ENCODE data around the gene CASP9.

CASP9 gene

GRCh38 chr1:15449567-15449966 is 74.4 kb downstream of the CASP9 start:
- DNase-seq (ENCODE audit: low read depth, low spot score), result no peak
- Histone ChIP-seq H3K27ac (no peak overlapping the region), H3K36me3 (ENCODE audit: insufficient read depth, low read length) (no peaks in the 10 kb centered on the region), H3K9me3 (ENCODE audit: low read depth, low read length) (no peaks in the 10 kb centered on the region), H3K4me3 (no peak overlapping the region), H3K9ac (ENCODE audit: insufficient read length) (no peak overlapping the region)
- TF ChIP-seq FOXP2 (optimal IDR thresholded peaks at IDR 0.05; ENCODE audit: control extremely low read depth, extremely low read length, insufficient read depth) (no peak), EZH2 (IDR thresholded peaks at IDR 0.05) (no peak)

- Histone ChIP-seq H3K4me3 (no peak overlapping the region), H3K36me3 (ENCODE audit: insufficient read depth, low read length) (no peaks in the 10 kb centered on the region), H3K9me3 (ENCODE audit: low read depth, low read length) (no peaks in the 10 kb centered on the region), H3K9ac (ENCODE audit: insufficient read length) (no peak overlapping the region), H3K27ac (no peak overlapping the region)
- no peak for DNase-seq (ENCODE audit: low read depth, low spot score)
- TF ChIP-seq FOXP2 (optimal IDR thresholded peaks at IDR 0.05; ENCODE audit: control extremely low read depth, extremely low read length, insufficient read depth) (no peak), POLR2AphosphoS5 (IDR thresholded peaks at IDR 0.05; ENCODE audit: borderline replicate concordance, low read depth, low read length) (no peak), EZH2 (IDR thresholded peaks at IDR 0.05) (no peak)
Observed at GRCh38 chr1:15448877-15449462, 75.0 kb downstream of the CASP9 start.

- no peak overlapping the region for H3K27ac ChIP-seq
- no peak overlapping the region for H3K9ac ChIP-seq (ENCODE audit: insufficient read length)
- H3K9me3 ChIP-seq (ENCODE audit: low read depth, low read length), result no peaks in the 10 kb centered on the region
- H3K36me3 ChIP-seq (ENCODE audit: insufficient read depth, low read length), result no peaks in the 10 kb centered on the region
- no peak for DNase-seq (ENCODE audit: low read depth, low spot score)
- no peak overlapping the region for H3K4me3 ChIP-seq
- no peak for TF ChIP-seq FOXP2 (optimal IDR thresholded peaks at IDR 0.05; ENCODE audit: control extremely low read depth, extremely low read length, insufficient read depth)
- no peak for TF ChIP-seq EZH2 (IDR thresholded peaks at IDR 0.05)
- TF ChIP-seq POLR2AphosphoS5 (IDR thresholded peaks at IDR 0.05; ENCODE audit: borderline replicate concordance, low read depth, low read length), result no peak
Observed at GRCh38 chr1:15446212-15446611, 77.8 kb downstream of the CASP9 start.

- H3K27ac ChIP-seq, result no peak overlapping the region
- DNase-seq (ENCODE audit: low read depth, low spot score), result no peak
- no peak overlapping the region for H3K4me3 ChIP-seq
- no peak overlapping the region for H3K9ac ChIP-seq (ENCODE audit: insufficient read length)
- H3K36me3 ChIP-seq (ENCODE audit: insufficient read depth, low read length), result no peaks in the 10 kb centered on the region
- no peaks in the 10 kb centered on the region for H3K9me3 ChIP-seq (ENCODE audit: low read depth, low read length)
- no peak for TF ChIP-seq FOXP2 (optimal IDR thresholded peaks at IDR 0.05; ENCODE audit: control extremely low read depth, extremely low read length, insufficient read depth)
- TF ChIP-seq POLR2AphosphoS5 (IDR thresholded peaks at IDR 0.05; ENCODE audit: borderline replicate concordance, low read depth, low read length), result no peak
- no peak for TF ChIP-seq EZH2 (IDR thresholded peaks at IDR 0.05)
Observed at GRCh38 chr1:15445390-15446122, 78.5 kb downstream of the CASP9 start.

- TF ChIP-seq FOXP2 (optimal IDR thresholded peaks at IDR 0.05; ENCODE audit: control extremely low read depth, extremely low read length, insufficient read depth) (no peak), POLR2AphosphoS5 (IDR thresholded peaks at IDR 0.05; ENCODE audit: borderline replicate concordance, low read depth, low read length) (no peak), EZH2 (IDR thresholded peaks at IDR 0.05) (no peak)
- H3K36me3 ChIP-seq (ENCODE audit: insufficient read depth, low read length), result no peaks in the 10 kb centered on the region
Observed at GRCh38 chr1:15444468-15445389, 79.3 kb downstream of the CASP9 start.

GRCh38 chr1:15443281-15443680 is 80.7 kb downstream of the CASP9 start:
- no peak overlapping the region for H3K9ac ChIP-seq (ENCODE audit: insufficient read length)
- no peaks in the 10 kb centered on the region for H3K36me3 ChIP-seq (ENCODE audit: insufficient read depth, low read length)
- no peak for DNase-seq (ENCODE audit: low read depth, low spot score)
- no peak for TF ChIP-seq FOXP2 (optimal IDR thresholded peaks at IDR 0.05; ENCODE audit: control extremely low read depth, extremely low read length, insufficient read depth)
- TF ChIP-seq EZH2 (IDR thresholded peaks at IDR 0.05), result no peak
- TF ChIP-seq POLR2AphosphoS5 (IDR thresholded peaks at IDR 0.05; ENCODE audit: borderline replicate concordance, low read depth, low read length), result no peak
- no peak overlapping the region for H3K4me3 ChIP-seq
- H3K9me3 ChIP-seq (ENCODE audit: low read depth, low read length), result no peaks in the 10 kb centered on the region
- no peak overlapping the region for H3K27ac ChIP-seq

More at GRCh38 chr1:15444468-15445389, 79.3 kb downstream of the CASP9 start:
- Histone ChIP-seq H3K9me3 (ENCODE audit: low read depth, low read length) (no peaks in the 10 kb centered on the region), H3K27ac (no peak overlapping the region), H3K4me3 (no peak overlapping the region), H3K9ac (ENCODE audit: insufficient read length) (no peak overlapping the region)
- DNase-seq (ENCODE audit: low read depth, low spot score), result no peak

GRCh38 chr1:15442759-15443158 is 81.3 kb downstream of the CASP9 start:
- TF ChIP-seq POLR2AphosphoS5 (IDR thresholded peaks at IDR 0.05; ENCODE audit: borderline replicate concordance, low read depth, low read length) (no peak), FOXP2 (optimal IDR thresholded peaks at IDR 0.05; ENCODE audit: control extremely low read depth, extremely low read length, insufficient read depth) (no peak), EZH2 (IDR thresholded peaks at IDR 0.05) (no peak)
- Histone ChIP-seq H3K36me3 (ENCODE audit: insufficient read depth, low read length) (no peaks in the 10 kb centered on the region), H3K27ac (no peak overlapping the region), H3K4me3 (no peak overlapping the region), H3K9ac (ENCODE audit: insufficient read length) (no peak overlapping the region), H3K9me3 (ENCODE audit: low read depth, low read length) (no peaks in the 10 kb centered on the region)
- no peak for DNase-seq (ENCODE audit: low read depth, low spot score)

- Histone ChIP-seq H3K4me3 (no peak overlapping the region), H3K9me3 (ENCODE audit: low read depth, low read length) (no peaks in the 10 kb centered on the region), H3K27ac (no peak overlapping the region), H3K36me3 (ENCODE audit: insufficient read depth, low read length) (no peaks in the 10 kb centered on the region), H3K9ac (ENCODE audit: insufficient read length) (no peak overlapping the region)
- TF ChIP-seq POLR2AphosphoS5 (IDR thresholded peaks at IDR 0.05; ENCODE audit: borderline replicate concordance, low read depth, low read length) (no peak), EZH2 (IDR thresholded peaks at IDR 0.05) (no peak), FOXP2 (optimal IDR thresholded peaks at IDR 0.05; ENCODE audit: control extremely low read depth, extremely low read length, insufficient read depth) (no peak)
- DNase-seq (ENCODE audit: low read depth, low spot score), result no peak
Observed at GRCh38 chr1:15442119-15442518, 81.9 kb downstream of the CASP9 start.
